ENCODE data around the gene CD300C.
"Not testable (repeated sequence)": the region's sequence is repeated elsewhere in the genome, so short reads cannot be mapped to it uniquely, and the experiment has no call there.

GRCh38 chr17:74518413-74518981, 27.4 kb downstream of the CD300C start:
- TF ChIP-seq CTCF (conservative IDR thresholded peaks at IDR 0.05; ENCODE audit: low read depth, low read length); EZH2 (IDR thresholded peaks at IDR 0.05; ENCODE audit: borderline replicate concordance, low read depth, low read length, poor library complexity, severe bottlenecking): not testable (repeated sequence)
